Skeletal muscle cell (primary cell): Measurements from ENCODE around the gene CETN3.
"Not testable (repeated sequence)": the region's sequence is repeated elsewhere in the genome, so short reads cannot be mapped to it uniquely, and the experiment has no call there.

Experiments
- DNase-seq: peaks from one replicate; pipeline ENCODE4 v3.0.0-alpha.2; 2010; ENCODE audit warnings: low read depth
- H3K4me3 ChIP-seq: 2 replicates; pipeline ENCODE4 v1.5.1; 2011; ENCODE audit warnings: low read depth, mild to moderate bottlenecking, control low read depth, low read length, moderate library complexity

Gene CETN3

DNA sequence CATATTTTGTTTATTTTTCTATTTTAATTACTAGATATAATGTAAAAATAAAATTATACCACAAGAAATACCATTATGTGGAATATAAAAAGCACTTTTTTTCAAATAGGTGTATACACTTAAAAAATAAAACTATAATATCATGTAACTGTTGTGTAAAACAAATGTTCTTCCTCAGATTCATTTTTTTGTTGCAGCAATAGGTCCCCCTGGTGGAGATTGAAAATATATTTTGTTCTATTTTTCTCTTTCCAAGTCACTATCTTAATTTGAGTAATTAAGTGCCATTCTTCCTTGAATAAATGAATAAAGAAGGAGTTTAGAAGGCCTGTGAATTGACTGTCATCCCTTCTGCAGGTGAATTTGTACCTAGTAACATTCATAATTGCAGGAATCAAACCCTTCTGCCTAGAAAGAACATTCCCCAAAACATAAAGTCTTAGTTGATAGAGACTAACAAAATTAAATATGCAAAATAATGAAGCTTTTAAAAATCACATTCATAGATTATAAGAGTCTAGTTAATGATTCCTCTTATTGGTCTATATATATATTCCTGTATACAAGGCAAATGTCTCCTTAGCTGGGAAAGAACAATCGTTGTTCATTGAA lies 23.4 kb downstream of the CETN3 start:
- DNase-seq: no peak
- no peak overlapping the region for H3K4me3 ChIP-seq

DNA sequence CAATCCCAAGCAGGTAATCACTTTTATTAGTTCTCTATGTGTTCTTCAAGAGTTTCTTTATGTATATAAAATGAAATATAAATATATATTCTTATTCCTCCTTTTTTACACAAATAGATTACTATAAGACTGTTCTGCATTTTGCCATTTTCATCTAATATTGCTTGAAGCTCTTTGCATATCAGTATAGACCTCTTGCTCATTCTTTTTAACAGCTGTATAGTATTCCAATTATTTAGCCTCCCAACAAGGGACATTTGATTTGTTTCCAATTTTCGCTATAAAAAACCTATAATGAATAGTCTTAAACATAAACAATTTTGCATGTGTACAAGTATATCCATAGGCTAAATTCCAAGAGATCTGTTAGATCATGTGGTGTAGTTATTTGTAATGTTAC lies 25.2 kb downstream of the CETN3 start:
- no peak for DNase-seq

DNA sequence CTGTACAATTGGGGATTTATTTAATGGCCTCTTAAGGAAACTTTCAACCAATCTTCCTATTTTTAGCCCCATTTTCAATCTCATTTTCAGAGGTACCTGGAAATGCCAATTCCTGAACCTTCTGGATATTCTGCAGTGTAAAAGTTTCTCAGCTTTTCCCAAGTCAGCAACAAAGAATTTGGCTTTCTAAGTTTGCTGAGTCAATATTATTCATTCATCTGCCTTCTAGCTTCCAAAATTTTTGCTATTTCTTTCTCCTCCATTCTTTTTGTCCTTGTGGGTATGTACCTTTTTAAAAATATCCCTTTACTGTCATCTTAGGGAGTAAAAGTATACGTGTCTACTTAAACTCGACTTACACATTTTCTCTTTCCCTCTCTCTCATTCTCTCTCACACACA lies 25.7 kb downstream of the CETN3 start:
- no peak overlapping the region for H3K4me3 ChIP-seq
- DNase-seq: no peak

More for the DNA sequence above, 25.2 kb downstream of the CETN3 start:
- no peak overlapping the region for H3K4me3 ChIP-seq

DNA sequence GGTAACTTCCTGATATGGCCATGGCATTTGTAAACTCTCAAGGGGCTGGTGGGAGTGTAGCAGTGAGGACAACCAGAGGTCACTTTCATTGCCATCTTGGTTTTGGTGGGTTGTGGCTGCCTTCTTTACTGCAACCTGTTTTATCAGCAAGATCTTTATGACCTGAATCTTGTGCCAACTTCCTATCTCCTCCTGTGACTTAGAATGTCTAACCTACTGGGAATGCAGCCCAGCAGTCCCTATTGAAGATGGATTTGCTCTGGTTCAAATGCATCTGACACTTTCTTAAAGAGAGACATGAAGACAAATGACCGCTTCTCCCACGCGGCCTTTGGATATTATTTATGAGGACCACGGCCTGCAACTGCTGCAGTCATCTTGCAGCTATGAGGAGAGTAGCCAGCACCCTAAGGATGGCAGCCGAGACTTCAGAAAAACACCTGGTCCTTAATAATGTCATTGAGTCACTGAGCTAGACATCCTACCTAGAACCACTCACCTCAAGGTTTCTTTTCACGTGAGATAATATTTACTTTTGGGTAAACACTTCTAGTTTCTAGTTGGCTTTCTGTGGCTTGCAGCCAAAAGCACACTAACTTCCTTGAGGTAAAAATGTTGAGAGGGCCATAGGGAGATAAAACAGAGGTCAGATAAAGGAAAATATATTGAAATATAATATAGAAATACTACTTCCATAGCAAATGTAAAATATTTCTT lies 28.2 kb downstream of the CETN3 start:
- DNase-seq: no peak
- no peak overlapping the region for H3K4me3 ChIP-seq

DNA sequence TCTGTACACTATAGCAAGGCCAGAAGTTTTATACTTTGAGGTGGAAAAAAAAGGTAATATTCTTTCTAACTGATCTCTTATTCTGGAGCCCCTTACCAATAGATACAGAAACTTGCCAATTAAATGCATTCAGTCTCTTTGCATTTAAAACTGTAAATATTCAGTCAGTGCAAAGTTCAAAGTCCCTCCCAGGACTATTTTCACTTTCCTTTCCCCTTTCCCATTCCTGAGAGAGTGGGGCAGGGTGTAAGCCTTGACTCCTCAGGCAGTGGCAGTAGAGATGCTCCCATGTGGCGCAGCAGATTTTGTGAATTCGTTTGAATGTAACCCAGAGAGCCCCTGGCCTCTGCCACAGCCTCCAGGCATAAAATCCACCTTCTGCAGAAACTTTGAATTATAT lies 29.9 kb downstream of the CETN3 start:
- no peak overlapping the region for H3K4me3 ChIP-seq

DNA sequence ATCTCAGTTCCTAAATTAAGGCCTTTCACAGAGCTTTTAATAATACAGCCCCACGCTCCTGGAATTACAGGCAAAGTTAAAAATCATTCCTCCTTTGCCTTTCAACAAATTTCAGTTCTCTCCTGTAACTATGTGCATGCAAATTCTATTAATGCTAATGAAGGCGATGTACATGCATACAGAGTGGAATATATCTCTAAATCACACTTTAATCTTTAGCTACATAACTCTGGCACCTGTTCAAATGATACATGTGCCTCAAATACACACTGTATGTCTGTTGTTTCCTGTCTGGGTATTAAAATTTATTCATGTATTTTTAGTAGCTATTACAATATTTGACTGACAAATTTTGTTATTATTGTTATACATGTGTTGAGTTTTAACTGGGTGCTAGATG lies 30.8 kb downstream of the CETN3 start:
- DNase-seq: no peak
- H3K4me3 ChIP-seq: no peak overlapping the region

More for the DNA sequence above, 29.9 kb downstream of the CETN3 start:
- DNase-seq: no peak

DNA sequence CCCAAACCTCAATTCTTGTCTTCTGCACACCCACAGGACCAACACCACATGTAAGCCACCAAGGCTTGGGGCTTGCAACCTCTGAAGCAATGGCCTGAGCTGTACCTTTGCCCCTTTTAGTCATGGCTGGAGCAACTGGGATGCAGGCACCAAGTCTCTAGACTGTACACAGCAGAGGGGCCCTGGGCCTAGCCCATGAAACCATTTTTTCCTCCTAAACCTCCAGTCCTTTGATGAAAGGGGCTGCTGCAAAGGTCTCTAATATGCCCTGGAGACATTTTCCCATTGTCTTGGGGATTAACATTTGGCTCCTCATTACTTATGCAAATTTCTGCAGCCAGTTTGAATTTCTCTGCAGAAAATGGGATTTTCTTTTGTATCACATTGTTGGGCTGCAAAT lies 38.3 kb downstream of the CETN3 start:
- DNase-seq, H3K4me3 ChIP-seq: not testable (repeated sequence)

DNA sequence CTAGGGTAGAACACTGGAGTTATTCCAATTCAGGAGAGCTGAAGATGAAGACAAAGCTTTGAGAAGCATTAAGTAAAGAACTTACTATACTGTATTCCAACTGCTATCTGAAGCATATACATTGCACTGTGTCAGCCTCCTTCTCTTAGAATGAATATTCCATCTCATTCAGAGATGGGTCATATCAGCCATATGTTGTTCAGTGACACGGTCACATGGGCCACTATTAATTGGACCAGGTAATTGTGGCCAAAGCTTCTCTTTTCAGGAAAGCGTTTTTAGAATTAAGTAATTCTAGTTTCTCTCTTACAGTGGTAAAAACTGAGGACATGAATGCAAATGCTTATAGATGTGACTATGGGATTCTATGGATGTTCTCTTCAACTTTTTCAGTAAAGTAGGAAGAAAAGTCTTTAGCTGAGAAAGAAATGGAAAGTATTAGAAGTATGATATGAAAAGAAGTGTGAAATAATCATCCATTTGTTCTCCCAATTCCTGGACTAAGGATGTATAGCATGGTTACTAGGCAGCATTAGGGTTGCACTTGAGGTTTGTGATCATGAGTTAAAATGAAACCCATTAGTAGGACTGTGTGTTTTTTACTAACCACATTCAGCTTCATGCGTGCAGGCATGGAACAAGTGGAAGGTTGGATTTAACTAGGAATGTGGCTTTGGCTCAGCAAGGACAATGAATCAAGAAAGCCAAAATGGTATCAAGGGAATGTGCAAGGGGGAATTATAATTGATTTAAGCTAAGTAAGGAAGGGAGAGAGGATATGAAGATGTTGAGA lies 40.9 kb downstream of the CETN3 start:
- DNase-seq: no peak
- no peak overlapping the region for H3K4me3 ChIP-seq

DNA sequence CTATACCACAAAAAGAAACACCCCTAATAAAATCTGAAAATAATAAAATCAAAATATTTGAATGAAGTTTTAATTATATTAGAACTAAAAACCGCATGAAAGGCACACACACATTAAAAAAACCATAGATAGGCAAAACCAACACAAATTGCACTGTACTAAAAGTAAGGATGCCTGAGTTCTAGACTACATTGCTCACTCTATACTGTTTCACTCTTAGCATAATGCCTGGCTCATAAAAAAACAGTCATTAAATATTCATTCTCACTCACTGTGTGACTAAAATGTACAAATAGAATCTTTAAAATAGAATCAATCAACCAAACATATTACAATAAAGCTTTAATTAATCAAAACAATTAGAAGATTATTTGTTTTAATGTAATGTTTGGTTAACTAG lies 41.7 kb downstream of the CETN3 start:
- no peak for DNase-seq
- H3K4me3 ChIP-seq: no peak overlapping the region

DNA sequence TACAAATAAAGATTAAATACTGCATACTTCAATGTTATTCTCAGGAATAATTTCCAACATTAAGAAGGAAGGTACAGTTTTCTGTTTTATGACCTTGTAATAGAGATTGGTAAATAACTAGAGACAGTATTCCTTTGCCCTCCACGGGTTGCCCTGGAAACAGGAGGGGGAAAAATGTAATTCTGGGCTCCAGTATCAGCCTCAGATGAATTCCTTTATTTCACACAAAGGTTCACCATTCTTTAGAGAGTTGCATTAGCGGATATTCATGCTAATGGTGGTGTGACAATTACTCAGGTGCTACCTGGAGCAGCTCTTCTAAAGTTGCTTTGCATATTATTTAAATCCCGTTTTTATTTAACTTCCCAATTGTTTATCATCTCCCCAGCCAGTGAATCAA lies 42.6 kb downstream of the CETN3 start:
- no peak overlapping the region for H3K4me3 ChIP-seq
- DNase-seq: no peak

DNA sequence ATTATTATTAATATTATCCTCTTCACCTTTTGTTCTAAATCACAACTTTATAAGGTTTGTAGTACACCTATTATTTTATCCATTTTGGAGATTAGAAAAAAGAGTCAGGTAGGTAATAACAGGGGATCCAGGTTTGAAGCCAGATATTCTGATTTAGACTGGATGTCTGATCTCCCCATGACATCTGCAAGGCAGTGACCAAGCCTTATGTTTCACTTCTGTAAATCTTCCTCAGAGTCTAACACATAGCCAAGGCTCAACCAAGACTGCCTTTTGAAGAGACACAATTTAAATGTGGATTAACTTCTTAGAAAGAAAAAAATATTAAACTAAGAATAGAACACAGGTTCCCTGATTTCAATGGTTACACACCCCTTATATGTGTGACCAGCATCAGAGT lies 44.2 kb downstream of the CETN3 start:
- no peak for DNase-seq
- no peak overlapping the region for H3K4me3 ChIP-seq

DNA sequence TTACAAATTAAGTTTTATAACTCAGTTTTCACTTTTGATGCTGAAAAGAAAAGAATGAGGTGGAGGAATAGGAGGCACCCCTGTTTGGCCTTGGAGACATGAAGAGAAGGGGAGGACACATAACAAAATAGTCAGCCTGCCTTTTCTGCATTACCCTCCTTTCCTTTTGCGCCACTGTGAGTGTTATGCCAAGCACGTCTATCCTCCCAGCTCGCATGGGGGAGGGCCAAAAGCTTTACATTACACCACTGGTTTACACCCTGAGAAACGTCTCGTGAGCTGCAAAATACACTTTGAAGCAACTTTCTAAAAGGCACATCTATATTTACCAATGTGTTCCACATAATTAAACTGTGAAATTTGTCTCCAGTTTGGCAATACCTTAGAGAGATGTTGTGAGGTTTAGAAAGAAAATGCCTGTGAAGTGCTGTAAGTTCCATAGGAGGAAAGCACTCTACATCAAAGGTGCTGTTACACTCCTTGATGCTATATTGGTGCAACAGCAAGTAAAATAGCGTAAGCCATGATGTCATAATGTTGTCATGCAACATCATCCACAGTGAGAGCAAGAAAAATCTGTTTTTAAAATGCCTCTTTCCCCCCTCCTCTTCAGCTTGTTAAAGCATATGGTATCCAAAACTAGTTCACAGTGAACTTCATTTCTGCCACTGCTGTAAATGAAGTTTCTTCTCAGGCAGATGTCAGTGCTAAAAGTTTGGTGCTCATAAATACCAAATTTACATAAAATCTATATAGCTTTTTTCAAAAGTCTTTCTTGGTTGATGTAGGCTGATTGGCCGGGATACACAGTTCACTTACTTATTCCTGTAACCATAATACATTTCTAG lies 50.3 kb downstream of the CETN3 start:
- no peak for DNase-seq
- H3K4me3 ChIP-seq: no peak overlapping the region

DNA sequence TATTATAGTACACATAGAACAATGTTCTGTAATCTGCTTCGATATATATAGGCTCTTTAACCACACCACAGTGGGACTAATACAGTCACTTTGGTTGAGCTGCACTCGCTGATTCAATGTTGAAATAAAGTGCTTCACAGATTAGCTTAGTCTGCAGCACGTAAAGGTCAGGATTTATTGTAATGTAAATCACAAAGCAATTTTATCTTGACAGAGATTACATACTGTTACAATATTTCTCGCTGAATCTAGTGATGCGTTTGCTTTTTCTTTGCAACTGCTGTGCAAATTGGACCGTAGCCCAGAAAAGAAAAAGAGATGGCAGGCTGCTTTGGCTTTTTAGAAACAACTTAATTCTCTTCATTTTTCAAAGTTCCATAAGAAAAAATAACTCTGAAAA lies 52.9 kb downstream of the CETN3 start:
- DNase-seq: no peak
- no peak overlapping the region for H3K4me3 ChIP-seq

DNA sequence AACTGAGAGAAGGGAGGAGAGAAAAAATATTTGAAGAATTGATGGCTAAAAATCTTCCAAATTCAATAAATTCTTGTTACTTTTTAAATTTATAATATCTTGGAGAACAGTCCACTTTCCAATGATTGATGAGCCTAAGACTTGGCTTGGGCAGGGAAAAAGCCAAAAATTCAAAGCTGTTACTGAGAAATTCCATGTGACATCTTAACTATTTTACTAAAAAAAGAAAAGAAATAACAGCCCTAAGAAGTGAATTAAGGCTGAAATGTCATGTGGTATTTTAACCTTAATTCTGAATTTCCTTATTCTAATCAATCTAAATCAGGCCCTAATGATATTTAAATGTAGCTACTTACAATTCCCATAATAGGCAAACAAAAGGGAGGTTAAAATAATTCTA lies 53.4 kb downstream of the CETN3 start:
- no peak for DNase-seq
- no peak overlapping the region for H3K4me3 ChIP-seq

DNA sequence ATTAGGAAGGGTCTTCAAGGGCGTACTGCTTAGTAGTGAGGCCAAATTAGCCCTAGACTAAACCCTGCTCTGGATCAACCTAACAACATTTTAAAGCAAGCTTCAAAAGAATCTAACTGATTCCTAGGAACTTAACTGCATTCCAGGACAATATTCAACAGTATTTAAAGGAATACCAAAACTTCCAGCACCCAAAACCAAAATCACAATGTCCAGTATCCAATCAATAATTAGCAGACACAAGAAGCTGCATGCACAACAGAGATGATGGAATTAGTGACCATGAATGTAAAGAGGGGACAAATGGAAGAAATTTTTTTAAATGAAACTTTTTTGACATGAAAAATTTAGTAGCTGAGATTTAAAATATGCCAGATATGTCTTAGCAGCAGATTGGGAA lies 53.9 kb downstream of the CETN3 start:
- no peak for DNase-seq
- no peak overlapping the region for H3K4me3 ChIP-seq

DNA sequence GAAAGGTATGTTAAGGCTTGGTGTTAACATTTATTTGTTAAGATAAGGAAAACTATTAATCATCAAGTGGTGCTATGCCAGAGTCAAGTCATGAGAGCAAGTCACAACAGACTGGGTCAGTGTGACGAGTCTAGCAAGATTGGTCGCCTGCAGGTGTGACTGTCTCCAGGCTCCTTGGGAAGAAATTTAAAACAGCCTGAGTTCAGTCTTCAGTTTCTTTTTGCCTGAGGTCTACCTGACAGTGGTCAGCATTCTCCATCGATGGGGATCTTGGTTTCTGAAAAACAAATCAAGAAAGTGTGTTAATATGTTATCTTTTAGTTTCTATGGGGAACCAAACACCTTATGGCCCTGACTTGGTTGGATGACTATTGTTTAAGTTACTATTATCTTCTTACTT lies 56.3 kb downstream of the CETN3 start:
- no peak overlapping the region for H3K4me3 ChIP-seq
- no peak for DNase-seq

DNA sequence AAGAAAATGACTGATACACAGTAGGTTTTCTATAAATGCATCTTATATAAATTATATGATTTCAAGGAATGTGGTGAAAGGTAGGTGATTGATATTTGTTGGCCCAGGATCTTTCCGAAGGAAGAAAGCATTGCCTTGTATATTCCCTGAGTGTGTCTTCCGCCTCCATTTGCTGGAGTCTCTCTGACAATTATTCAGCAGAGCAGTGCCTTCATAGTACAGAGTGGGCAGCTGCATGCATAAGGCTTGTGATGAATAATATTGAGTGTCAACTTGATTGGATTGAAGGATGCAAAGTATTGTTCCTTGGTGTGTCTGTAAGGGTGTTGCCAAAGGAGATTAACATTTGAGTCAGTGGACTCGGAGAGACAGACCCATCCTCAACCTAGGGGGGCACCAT lies 58.5 kb downstream of the CETN3 start:
- no peak for DNase-seq
- no peak overlapping the region for H3K4me3 ChIP-seq

DNA sequence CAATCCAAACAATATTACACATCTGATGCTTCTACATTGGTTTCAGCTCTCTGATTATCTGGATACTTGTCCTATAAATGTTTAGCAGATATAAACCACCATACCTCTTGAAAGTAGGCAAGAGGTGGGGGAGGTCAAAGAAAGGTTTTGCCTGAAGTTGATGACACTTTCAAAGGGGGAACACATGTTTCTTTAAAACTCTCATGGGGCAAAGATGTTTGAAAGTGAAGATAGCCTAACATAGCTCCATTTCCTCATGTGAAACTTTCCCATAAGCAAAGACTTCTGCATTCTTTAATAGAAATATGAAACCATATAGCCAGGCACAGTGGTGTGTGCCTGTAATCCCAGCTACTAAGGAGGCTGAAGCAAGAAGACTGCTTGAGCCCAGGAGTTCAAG lies 62.1 kb downstream of the CETN3 start:
- DNase-seq: no peak
- H3K4me3 ChIP-seq: no peak overlapping the region

DNA sequence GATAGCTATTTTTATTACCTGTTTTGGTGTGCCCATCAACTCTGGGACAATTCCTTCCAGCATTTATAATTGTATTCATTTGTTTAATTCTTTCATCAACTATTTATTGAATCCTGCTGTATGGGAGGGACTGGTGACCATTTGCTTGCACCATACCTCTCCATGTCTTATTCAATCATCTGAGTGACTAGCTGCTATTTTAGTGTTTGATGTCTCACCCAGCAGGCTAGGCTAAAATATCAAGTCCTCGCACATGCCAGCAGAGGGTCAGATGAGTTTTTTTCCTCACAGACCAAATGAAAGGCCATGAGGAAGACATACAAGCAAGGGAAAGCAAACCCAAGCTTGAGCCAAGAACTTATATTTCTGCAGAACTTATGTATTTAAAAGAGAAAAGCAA lies 63.9 kb downstream of the CETN3 start:
- DNase-seq: no peak
- no peak overlapping the region for H3K4me3 ChIP-seq

DNA sequence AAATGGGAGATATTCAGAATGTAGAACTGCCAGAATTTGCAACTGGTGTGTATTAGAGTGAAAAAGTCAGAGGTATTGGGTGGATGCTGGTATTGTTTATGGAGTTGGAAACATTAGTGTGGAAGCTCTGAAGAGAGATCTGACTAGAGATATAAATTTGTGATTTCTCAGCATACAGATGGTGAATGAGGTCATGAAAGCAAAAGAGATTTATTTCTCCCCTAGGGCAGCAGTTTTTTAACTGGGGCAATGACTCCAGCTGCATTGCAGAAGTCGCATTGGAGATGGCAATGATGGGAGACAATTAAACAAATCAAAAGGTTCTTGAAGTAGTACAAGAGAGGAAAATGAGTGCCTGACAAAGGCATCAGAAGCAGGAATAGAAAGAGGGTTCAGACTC lies 64.9 kb downstream of the CETN3 start:
- no peak for DNase-seq
- H3K4me3 ChIP-seq: no peak overlapping the region
